ENCODE results near the gene SGPL1. TPM values are rescaled to one million over a fixed set of nuclear protein-coding genes. Genes with fewer than 3 reads are reported as not detected.

SGPL1 gene
- total RNA-seq, 1 donor from 2014 or later = 33.1 TPM

GRCh38 chr10:70910486-70911341, 95.0 kb downstream of the SGPL1 start:
- Histone ChIP-seq H3K4me1 (no peaks in the 10 kb centered on the region), H3K27me3 (no peaks in the 10 kb centered on the region), H3K36me3 (no peaks in the 10 kb centered on the region), H3K9me3 (no peaks in the 10 kb centered on the region), H3K4me3 (no peak overlapping the region), H3K27ac (no peak overlapping the region)
- DNase-seq (ENCODE audit: extremely low spot score in 2 of 2) = no peak
- intact Hi-C loops (cut with DNase I) = no loop called here
- TF ChIP-seq, protein P1, sequence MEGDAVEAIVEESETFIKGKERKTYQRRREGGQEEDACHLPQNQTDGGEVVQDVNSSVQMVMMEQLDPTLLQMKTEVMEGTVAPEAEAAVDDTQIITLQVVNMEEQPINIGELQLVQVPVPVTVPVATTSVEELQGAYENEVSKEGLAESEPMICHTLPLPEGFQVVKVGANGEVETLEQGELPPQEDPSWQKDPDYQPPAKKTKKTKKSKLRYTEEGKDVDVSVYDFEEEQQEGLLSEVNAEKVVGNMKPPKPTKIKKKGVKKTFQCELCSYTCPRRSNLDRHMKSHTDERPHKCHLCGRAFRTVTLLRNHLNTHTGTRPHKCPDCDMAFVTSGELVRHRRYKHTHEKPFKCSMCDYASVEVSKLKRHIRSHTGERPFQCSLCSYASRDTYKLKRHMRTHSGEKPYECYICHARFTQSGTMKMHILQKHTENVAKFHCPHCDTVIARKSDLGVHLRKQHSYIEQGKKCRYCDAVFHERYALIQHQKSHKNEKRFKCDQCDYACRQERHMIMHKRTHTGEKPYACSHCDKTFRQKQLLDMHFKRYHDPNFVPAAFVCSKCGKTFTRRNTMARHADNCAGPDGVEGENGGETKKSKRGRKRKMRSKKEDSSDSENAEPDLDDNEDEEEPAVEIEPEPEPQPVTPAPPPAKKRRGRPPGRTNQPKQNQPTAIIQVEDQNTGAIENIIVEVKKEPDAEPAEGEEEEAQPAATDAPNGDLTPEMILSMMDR (IDR thresholded peaks at IDR 0.05) = no peak
- no peak for TF ChIP-seq POLR2AphosphoS5 (IDR thresholded peaks at IDR 0.05; ENCODE audit: insufficient read depth in 1 of 2, low read depth in 1 of 2)
- no peak for TF ChIP-seq POLR2A (IDR thresholded peaks at IDR 0.05)

DNA sequence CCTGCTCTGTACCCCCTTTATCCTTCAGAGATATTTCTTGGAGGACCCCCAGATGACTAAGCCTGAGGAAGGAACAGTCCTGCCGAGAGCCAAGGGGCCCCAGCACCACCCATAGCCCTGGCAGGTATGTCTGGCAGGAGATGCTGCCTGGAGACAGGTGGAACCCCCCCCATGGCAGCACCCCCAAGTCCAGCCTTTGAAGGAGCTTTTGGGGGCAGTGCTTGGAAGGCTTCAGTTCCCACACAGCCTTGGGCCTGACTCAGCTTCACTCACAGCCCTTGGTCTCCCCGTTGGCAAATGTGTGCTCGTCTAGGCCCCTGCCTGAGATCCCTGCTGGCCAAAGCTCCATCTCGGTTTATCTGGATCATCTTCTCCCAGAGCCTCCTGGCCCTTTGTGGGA, 95.6 kb downstream of the SGPL1 start:
- no peaks in the 10 kb centered on the region for H3K4me1 ChIP-seq
- no peaks in the 10 kb centered on the region for H3K36me3 ChIP-seq

GRCh38 chr10:70912556-70912955, 96.8 kb downstream of the SGPL1 start:
- Histone ChIP-seq H3K9me3 (no peaks in the 10 kb centered on the region), H3K4me3 (no peak overlapping the region), H3K36me3 (no peaks in the 10 kb centered on the region), H3K27me3 (no peaks in the 10 kb centered on the region), H3K4me1 (no peaks in the 10 kb centered on the region), H3K27ac (no peak overlapping the region)
- intact Hi-C loops (cut with DNase I) = no loop called here
- TF ChIP-seq, protein P1 (IDR thresholded peaks at IDR 0.05) = no peak
- no peak for TF ChIP-seq POLR2AphosphoS5 (IDR thresholded peaks at IDR 0.05; ENCODE audit: insufficient read depth in 1 of 2, low read depth in 1 of 2)
- TF ChIP-seq POLR2A (IDR thresholded peaks at IDR 0.05) = no peak
- DNase-seq (ENCODE audit: extremely low spot score in 2 of 2) = no peak

More for the DNA sequence above, 95.6 kb downstream of the SGPL1 start:
- H3K27ac ChIP-seq = no peak overlapping the region
- TF ChIP-seq, protein P1 (IDR thresholded peaks at IDR 0.05) = no peak
- TF ChIP-seq POLR2A (IDR thresholded peaks at IDR 0.05) (no peak), POLR2AphosphoS5 (IDR thresholded peaks at IDR 0.05; ENCODE audit: insufficient read depth in 1 of 2, low read depth in 1 of 2) (no peak)
- no peak for DNase-seq (ENCODE audit: extremely low spot score in 2 of 2)
- no peaks in the 10 kb centered on the region for H3K27me3 ChIP-seq
- intact Hi-C loops (cut with DNase I) = no loop called here
- H3K4me3 ChIP-seq = no peak overlapping the region
- no peaks in the 10 kb centered on the region for H3K9me3 ChIP-seq

DNA sequence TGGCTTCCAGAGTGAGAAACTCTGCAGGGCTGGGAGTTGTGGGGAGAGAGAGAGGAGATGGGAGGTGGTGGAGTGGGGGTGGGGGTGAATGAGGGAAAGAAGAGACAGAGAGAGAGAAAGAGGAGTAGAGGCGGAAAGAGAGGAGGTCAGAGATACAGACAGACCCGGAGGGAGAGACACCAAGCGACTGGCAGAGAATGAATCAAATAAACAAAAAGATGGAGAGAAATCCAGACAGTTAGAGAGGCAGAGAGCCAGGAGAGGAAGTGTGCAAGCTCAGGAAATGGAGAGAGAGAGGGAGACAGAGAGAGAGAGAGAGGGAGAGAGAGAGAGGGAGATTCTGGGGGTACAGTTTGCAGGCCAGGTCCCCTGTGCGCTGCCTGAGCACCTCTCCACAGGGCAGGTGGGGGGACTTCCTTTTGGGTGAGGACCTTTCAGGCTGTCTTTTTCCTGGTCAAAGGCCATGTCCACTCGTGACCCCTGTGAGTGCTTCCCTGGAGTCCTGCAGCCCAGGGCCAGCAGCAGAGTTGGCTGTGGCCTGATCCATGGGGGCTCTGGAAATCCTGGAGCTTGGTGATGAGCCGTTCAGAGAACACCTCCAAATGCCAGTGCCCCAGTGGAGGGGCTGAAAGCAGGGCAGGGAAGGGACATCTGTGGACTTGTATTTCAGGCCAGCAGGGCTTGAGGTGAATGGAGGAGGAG, 97.6 kb downstream of the SGPL1 start:
- Histone ChIP-seq H3K27me3 (no peaks in the 10 kb centered on the region), H3K36me3 (no peaks in the 10 kb centered on the region), H3K27ac (no peak overlapping the region), H3K4me1 (no peaks in the 10 kb centered on the region), H3K9me3 (no peaks in the 10 kb centered on the region), H3K4me3 (no peak overlapping the region)
- intact Hi-C loops (cut with DNase I) = no loop called here
- TF ChIP-seq, protein P1 (IDR thresholded peaks at IDR 0.05) = no peak
- TF ChIP-seq POLR2A (IDR thresholded peaks at IDR 0.05) (no peak), POLR2AphosphoS5 (IDR thresholded peaks at IDR 0.05; ENCODE audit: insufficient read depth in 1 of 2, low read depth in 1 of 2) (no peak)
- no peak for DNase-seq (ENCODE audit: extremely low spot score in 2 of 2)

DNA sequence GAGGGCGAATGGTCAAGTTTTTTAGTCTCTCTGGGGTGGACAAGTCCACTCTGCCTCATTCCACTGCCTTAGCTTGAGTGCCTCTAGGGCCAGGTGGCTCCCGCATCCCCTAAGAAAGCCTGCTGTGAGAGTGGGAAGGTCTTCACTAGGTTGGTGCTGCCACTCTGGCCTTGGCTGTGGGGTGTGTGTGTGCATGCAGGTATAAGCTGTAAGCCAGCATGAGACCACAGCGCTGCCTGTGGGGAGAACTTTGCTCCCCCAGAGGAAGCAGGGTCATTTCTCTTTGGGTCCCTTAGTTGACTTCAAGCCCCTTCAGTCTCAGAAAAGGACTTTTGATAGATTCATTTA, 98.1 kb downstream of the SGPL1 start:
- Histone ChIP-seq H3K36me3 (no peaks in the 10 kb centered on the region), H3K4me3 (no peak overlapping the region), H3K27ac (no peak overlapping the region), H3K27me3 (no peaks in the 10 kb centered on the region), H3K9me3 (no peaks in the 10 kb centered on the region), H3K4me1 (no peaks in the 10 kb centered on the region)
- TF ChIP-seq, protein P1 (IDR thresholded peaks at IDR 0.05) = no peak
- TF ChIP-seq POLR2A (IDR thresholded peaks at IDR 0.05) (no peak), POLR2AphosphoS5 (IDR thresholded peaks at IDR 0.05; ENCODE audit: insufficient read depth in 1 of 2, low read depth in 1 of 2) (no peak)
- intact Hi-C loops (cut with DNase I) = no loop called here
- DNase-seq (ENCODE audit: extremely low spot score in 2 of 2) = no peak

Data from vagina (tissue), 2 donors.